GM18526 (cell line): ENCODE data around the gene SNAPC1.

Experiments
- POLR2A ChIP-seq: IDR thresholded peaks from 3 replicates; pipeline ENCODE4 v1.6.1; 2011; ENCODE audit not compliant: insufficient read length; ENCODE audit errors: extremely low read depth

Gene SNAPC1

GRCh38 chr14:61739133-61739532 lies 23.1 kb upstream of the SNAPC1 start:
- no peak for TF ChIP-seq POLR2A

- TF ChIP-seq POLR2A: no peak
These were observed 19.8 kb upstream of the SNAPC1 start for GRCh38 chr14:61742371-61742770.

GRCh38 chr14:61744238-61744637 lies 18.0 kb upstream of the SNAPC1 start:
- no peak for TF ChIP-seq POLR2A

- TF ChIP-seq POLR2A: no peak
These were observed 15.3 kb upstream of the SNAPC1 start for GRCh38 chr14:61746881-61747280.

GRCh38 chr14:61747342-61747741 lies 14.9 kb upstream of the SNAPC1 start:
- no peak for TF ChIP-seq POLR2A

- no peak for TF ChIP-seq POLR2A
These were observed 13.0 kb upstream of the SNAPC1 start for GRCh38 chr14:61749264-61749663.

- no peak for TF ChIP-seq POLR2A
These were observed 12.4 kb upstream of the SNAPC1 start for GRCh38 chr14:61749867-61750266.

GRCh38 chr14:61750708-61751474 lies 11.3 kb upstream of the SNAPC1 start:
- peak; percentile 62 for TF ChIP-seq POLR2A

- TF ChIP-seq POLR2A: no peak
These were observed 10.7 kb upstream of the SNAPC1 start for GRCh38 chr14:61751475-61751989.

- TF ChIP-seq POLR2A: no peak
These were observed 9.6 kb upstream of the SNAPC1 start for GRCh38 chr14:61752626-61753025.

GRCh38 chr14:61753631-61754030 lies 8.6 kb upstream of the SNAPC1 start:
- TF ChIP-seq POLR2A: no peak

GRCh38 chr14:61754627-61755381 lies 7.4 kb upstream of the SNAPC1 start:
- TF ChIP-seq POLR2A: no peak

- no peak for TF ChIP-seq POLR2A
These were observed 6.1 kb upstream of the SNAPC1 start for GRCh38 chr14:61756135-61756534.

GRCh38 chr14:61759878-61760277 lies 2.3 kb upstream of the SNAPC1 start:
- no peak for TF ChIP-seq POLR2A

GRCh38 chr14:61761557-61761956 lies 663 bp upstream of the SNAPC1 start:
- no peak for TF ChIP-seq POLR2A
